Prostate gland (tissue), 2 donors: ENCODE data around the gene CLNK.

Source experiments
- CTCF ChIP-seq, 4 experiments: fragments of 200-600 bp in 2 of 4; fragments of 450-650 bp in 2 of 4; sonication (generic) in 2 of 4; IDR thresholded peaks; 1 replicate in 3 of 4; 2 replicates in 1 of 4; pipeline ENCODE4 v1.5.1; 2016 to 2019; ENCODE audit warnings: antibody characterized with exemption in 4 of 4, mild to moderate bottlenecking in 2 of 4, moderate library complexity in 2 of 4
- POLR2AphosphoS5 ChIP-seq: sonication (generic); formaldehyde crosslinking; IDR thresholded peaks from one replicate; pipeline ENCODE4 v1.6.1; 2017; ENCODE audit warnings: antibody characterized with exemption

- TF ChIP-seq CTCF (IDR thresholded peaks at IDR 0.05), result no peak
- TF ChIP-seq POLR2AphosphoS5, result no peak
These were observed 79.5 kb downstream of the CLNK start for GRCh38 chr4:10605031-10605430.
